GM19035 (cell line): ENCODE data around the gene MGAT4A.

Experiments used
- ATAC-seq: cut with Tn5 transposase; IDR thresholded peaks from one replicate; pipeline ENCODE4 v1.9.1; 2021; ENCODE audit not compliant: unreplicated experiment

MGAT4A gene

GRCh38 chr2:98731041-98731893 is at the start of gene MGAT4A:
TSS of gene MGAT4A (minus strand) at chr2:98731132. CDS start at chr2:98726332, 4,800 bp downstream.
- ATAC-seq: peak; percentile 83

GRCh38 chr2:98778741-98779483 is 48.0 kb upstream of the MGAT4A start:
- ATAC-seq: no peak

DNA sequence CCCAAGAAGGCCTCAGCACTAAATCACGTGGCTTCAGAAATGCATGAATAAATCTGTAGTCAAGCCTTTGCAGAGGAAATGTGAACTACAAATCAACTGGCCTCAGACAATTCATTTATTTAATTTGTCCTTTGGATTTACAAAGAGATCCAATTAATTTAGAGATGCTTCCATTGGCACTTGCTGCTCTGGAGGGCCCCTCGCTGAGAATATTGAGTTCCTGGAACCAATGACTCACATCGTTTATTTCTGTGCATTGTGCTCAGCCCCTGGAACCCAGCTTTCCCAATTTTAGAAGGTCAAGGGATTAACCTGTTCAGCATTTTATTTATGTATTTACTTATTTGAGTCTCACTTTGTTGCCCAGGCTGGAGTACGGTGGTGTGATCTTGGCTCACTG is 47.2 kb upstream of the MGAT4A start:
- ATAC-seq: no peak

- ATAC-seq: no peak
These were observed 46.8 kb upstream of the MGAT4A start for GRCh38 chr2:98777710-98778109.

DNA sequence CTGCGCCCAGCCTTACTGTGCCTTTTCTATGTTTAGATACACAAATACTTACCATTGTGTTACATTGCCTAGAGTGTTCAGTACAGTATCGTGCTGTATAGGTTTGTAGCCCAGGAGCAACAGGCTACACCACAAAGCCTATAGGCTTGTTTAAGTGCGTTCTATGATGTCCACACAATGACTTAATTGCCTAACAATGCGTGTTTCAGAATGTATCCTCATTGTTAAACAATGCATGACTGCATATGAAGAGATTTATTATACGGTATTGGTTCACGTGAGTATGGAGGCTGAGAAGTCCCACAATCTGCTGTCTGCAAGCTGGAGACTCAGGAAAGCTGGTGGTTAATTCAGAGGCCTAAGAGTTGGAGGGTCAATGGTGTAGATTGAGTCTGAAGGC is 46.1 kb upstream of the MGAT4A start:
- ATAC-seq: no peak

DNA sequence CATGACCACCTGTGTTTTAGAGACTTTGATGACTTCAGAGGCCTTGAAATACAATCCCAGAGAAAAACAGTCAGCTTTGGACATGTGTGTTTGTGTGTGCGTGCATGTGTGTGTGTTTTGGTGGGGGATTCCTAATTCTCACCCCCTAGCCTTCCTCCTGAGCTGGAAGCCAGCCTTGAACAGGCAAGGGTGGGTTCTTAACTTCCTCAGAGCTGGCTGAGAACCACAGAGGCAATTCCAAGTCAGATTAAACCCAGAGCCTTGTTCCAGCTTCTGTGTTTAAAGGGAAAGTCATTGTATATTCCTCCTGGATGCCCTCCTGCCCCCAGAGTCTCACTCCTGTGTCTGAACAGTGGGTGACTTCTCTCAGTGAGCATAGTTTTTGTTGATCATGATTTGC is 45.2 kb upstream of the MGAT4A start:
- no peak for ATAC-seq

- no peak for ATAC-seq
These were observed 44.4 kb upstream of the MGAT4A start for GRCh38 chr2:98775146-98775986.

- no peak for ATAC-seq
These were observed 43.0 kb upstream of the MGAT4A start for GRCh38 chr2:98773907-98774306.

- ATAC-seq: no peak
These were observed 42.2 kb upstream of the MGAT4A start for GRCh38 chr2:98773169-98773568.

DNA sequence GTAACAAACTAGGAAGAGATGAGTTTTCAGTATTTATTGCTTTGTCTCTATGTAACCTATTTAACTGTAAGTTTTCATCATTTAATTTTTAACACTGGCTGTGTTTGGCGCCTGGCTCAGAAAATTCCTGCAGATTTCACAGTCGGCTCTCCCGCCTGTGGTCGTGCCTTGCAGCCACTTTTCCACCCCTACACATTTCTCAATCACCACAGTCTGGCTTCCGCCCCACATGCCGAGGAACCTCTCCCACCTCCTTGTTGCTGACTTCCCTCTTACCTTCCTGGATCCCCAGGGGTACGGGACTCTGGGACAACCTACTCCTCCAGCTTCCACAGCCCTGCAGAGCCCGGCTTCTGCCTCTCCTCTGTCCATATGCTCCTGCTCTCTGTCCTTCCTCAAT is 41.6 kb upstream of the MGAT4A start:
- no peak for ATAC-seq

DNA sequence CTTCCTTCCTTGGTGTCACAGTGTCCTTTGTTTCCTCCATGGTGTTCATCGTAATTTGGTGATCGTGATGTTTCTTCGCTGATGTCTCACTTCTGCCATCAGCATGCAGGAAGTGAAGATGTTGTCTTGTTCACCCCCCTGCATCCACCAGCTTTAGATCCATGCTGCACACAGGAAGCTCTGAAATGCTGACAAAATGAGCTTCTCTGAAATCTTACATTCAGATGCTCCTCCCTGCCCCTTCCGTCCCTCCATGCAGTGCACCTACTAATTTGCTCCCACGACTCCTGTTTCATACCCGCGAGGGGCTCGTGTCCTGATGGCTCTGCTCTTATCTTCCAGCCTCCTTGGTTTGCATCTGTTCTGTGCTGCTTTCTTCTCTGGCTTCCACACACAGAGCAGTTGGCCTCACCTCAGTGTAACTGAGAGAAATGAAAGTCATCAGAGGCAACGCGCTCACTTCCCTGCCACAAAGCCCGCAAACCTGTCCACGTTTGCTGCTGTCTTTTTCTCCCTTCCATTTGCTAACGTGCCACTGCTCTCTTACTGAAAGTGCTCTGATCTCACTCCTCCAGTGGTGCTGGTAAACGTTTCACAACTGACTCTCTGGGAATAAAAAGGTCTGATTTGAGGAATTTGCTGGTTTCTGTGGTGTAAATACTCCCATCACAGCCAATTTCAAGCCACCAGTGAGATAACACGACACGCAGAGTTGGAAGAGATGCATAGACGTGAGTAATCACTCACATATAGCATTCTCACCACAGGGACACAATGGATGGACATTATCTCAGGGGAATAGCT is 41.0 kb upstream of the MGAT4A start:
- peak; percentile 58 for ATAC-seq

GRCh38 chr2:98771264-98771663 is 40.3 kb upstream of the MGAT4A start:
- ATAC-seq: no peak

- no peak for ATAC-seq
These were observed 38.9 kb upstream of the MGAT4A start for GRCh38 chr2:98769784-98770183.

DNA sequence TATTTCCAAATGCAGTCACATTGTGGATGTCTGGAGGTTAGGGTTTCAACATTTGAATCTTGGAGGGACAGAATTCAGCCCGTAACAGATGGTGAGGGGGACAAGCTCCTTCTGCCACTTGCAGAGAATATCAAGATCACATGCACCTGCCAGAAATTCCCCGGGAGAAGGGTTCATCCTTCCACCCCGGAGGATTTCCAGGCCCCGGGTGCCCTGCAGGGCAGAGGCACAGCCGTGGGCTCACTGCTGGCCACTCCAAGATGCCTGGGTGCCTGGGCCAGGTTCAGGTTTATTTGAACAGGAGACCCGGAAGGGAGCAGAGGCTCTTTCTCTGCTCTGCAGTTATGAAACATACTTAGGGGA is 38.2 kb upstream of the MGAT4A start:
- no peak for ATAC-seq

DNA sequence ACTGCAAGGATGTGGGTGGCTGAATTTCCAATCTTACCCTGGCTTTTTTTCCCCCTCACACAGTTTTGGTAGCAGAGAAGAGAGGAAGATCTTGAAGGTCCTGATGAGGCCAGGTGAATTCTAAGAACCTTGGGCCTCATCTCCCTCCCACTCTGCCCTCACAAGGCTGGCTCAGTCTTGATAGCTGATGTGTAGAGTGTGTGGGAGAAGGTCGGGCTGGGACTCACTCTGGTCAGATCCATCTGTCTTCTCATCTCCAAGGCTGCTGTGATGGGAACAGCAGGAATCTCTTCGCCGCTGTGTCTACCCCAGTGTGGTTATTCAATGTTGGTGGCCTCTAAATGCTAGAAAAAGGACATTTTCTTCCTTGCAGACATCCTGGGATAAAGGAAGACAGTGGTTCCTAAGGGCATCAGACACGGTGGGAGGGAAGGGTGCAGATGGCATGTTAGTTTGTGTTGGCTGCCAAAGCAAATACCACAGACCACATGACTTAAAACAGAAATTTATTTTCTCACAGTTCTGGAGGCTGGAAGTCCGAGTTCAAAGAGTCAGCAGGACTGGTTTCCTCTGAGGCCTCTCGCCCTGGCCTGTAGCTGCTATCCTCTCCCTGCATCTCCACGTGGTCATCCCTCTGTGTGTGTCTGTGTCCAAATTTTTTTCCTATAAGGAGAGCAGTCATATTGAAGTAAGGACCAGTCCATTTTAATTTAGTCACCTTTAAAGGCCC is 37.6 kb upstream of the MGAT4A start:
- ATAC-seq: no peak

DNA sequence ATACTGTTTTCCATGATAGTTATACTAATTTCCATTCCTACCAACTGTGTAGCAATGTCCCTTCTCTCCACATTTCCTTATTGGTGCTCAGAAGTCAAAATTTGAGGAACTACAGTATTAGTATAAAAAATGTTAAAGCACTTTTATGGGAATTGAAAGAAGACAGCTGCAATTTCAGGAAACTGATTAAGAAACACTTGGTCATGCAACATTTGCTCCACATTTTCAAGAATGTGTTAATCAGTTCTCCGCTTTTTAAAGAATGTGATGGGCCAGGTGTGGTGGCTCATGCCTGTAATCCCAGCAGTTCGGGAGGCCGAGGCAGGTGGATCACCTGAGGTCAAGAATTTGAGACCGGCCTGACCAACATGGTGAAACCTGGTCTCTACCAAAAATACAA is 33.6 kb upstream of the MGAT4A start:
- ATAC-seq: no peak

DNA sequence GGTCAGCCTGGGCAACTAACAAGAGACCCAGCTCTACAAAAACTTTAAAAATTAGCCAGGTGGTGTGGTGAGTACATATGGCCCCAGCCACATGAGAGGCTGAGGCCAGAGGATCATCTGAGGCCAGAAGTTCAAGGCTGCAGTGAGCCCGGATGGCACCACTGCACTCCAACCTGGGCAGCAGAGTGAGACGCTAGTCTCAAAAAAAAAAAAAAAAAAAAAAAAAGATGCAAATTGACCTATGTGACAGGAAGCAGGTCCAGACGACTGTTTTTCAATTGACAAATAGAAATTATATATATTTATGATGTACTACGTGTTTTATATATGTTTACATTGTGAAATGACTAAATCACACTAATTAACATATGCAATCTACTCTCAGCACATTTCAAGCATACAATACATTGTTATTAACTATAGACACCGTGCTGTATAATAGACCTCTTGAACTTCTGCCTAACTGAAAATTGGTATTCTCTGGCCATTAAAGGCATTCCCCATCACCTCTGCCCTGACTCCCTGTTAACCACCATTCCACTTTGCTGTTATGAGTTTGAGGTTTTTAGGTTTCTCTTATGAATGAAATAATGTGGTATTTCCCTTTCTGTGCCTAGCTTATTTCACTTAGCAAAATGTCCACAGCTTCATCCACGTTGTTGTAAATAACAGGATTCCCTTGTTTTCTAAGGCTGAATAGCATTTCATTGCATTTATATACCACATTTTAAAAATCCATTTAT is 32.4 kb upstream of the MGAT4A start:
- no peak for ATAC-seq

DNA sequence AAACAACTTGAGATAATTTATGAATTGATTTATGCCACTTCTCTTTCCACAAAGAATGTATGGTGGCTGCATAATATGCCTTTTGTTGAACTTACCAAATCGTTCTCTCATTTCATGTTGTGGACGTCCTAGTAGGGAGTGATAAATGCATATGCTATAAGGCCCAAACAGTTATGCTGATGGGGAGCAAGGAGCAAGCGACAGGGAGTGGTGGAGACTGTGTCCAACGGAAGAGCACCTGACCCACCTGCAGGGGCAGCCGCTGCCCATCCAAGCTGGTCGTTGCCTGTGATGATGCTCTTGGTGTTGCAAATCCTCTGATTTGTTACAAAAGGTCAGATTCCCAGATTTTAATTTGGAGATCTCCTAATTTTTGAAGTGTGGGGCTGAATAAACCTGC is 31.0 kb upstream of the MGAT4A start:
- no peak for ATAC-seq

GRCh38 chr2:98761267-98761781 is 30.4 kb upstream of the MGAT4A start:
- ATAC-seq: no peak
